SK-N-SH treated with all-trans-retinoic acid at 6 μM for 48 hours (cell line): ENCODE measurements around the gene FXR1.

Experiments used
- ATAC-seq: fragments of 200-7000 bp; cut with Tn5 transposase; 3 replicates; pipeline ENCODE4 v1.9.1; 2020; ENCODE audit warnings: mild to moderate bottlenecking, moderate library complexity
- ARNTL ChIP-seq: fragments of 450-650 bp; formaldehyde crosslinking; IDR thresholded peaks from 2 replicates; pipeline ENCODE4 v1.5.0; 2020; ENCODE audit warnings: low read depth, mild to moderate bottlenecking, moderate library complexity, borderline replicate concordance
- BACH2 ChIP-seq: fragments of 250-450 bp; sonication (Bioruptor Pico); IDR thresholded peaks from 2 replicates; pipeline ENCODE4 v1.9.0; 2021; ENCODE audit warnings: mild to moderate bottlenecking, borderline replicate concordance
- CREB5 ChIP-seq: fragments of 250-450 bp; sonication (Bioruptor Pico); IDR thresholded peaks from 2 replicates; pipeline ENCODE4 v1.5.1; 2020; ENCODE audit warnings: low read depth, mild to moderate bottlenecking, moderate library complexity
- CSRNP3 ChIP-seq: fragments of 250-450 bp; sonication (Bioruptor Pico); IDR thresholded peaks from 2 replicates; pipeline ENCODE4 v1.5.1; 2021; ENCODE audit warnings: mild to moderate bottlenecking, moderate library complexity
- ESRRG ChIP-seq: fragments of 250-450 bp; sonication (Bioruptor Pico); IDR thresholded peaks from 2 replicates; pipeline ENCODE4 v1.6.1; 2021; ENCODE audit warnings: mild to moderate bottlenecking
- GLIS3 ChIP-seq: fragments of 250-450 bp; sonication (Bioruptor Pico); IDR thresholded peaks from 2 replicates; pipeline ENCODE4 v1.5.0; 2020; ENCODE audit warnings: mild to moderate bottlenecking, moderate library complexity
- ISL1 ChIP-seq: fragments of 250-450 bp; sonication (Bioruptor Pico); IDR thresholded peaks from 2 replicates; pipeline ENCODE4 v2.1.2; 2022; ENCODE audit warnings: mild to moderate bottlenecking, moderate library complexity
- OSR1 ChIP-seq: fragments of 250-450 bp; sonication (Bioruptor Pico); IDR thresholded peaks from 2 replicates; pipeline ENCODE4 v1.8.0; 2022; ENCODE audit warnings: moderate library complexity, mild to moderate bottlenecking, inconsistent platforms
- PATZ1 ChIP-seq: fragments of 250-450 bp; sonication (Bioruptor Pico); IDR thresholded peaks from 2 replicates; pipeline ENCODE4 v1.8.0; 2020; ENCODE audit warnings: mild to moderate bottlenecking, moderate library complexity, borderline replicate concordance
- POU6F1 ChIP-seq: fragments of 250-450 bp; sonication (Bioruptor Pico); IDR thresholded peaks from 2 replicates; pipeline ENCODE4 v1.8.0; 2021; ENCODE audit warnings: low read depth, mild to moderate bottlenecking, moderate library complexity, borderline replicate concordance
- PPARA ChIP-seq: fragments of 250-450 bp; sonication (Bioruptor Pico); IDR thresholded peaks from 2 replicates; pipeline ENCODE4 v1.5.0; 2020; ENCODE audit warnings: mild to moderate bottlenecking, borderline replicate concordance
- RARB ChIP-seq: fragments of 250-450 bp; sonication (Bioruptor Pico); IDR thresholded peaks from 2 replicates; pipeline ENCODE4 v1.8.0; 2021; ENCODE audit warnings: mild to moderate bottlenecking, moderate library complexity
- SNAI2 ChIP-seq: fragments of 250-450 bp; sonication (Bioruptor Pico); IDR thresholded peaks from 2 replicates; pipeline ENCODE4 v1.5.0; 2020; ENCODE audit warnings: mild to moderate bottlenecking, moderate library complexity
- TCF4 ChIP-seq: fragments of 250-450 bp; sonication (Bioruptor Pico); IDR thresholded peaks from 2 replicates; pipeline ENCODE4 v1.8.0; 2021; ENCODE audit warnings: mild to moderate bottlenecking, moderate library complexity, borderline replicate concordance
- TOX ChIP-seq: fragments of 250-450 bp; sonication (Bioruptor Pico); IDR thresholded peaks from 2 replicates; pipeline ENCODE4 v1.8.0; 2021; ENCODE audit warnings: mild to moderate bottlenecking, moderate library complexity, borderline replicate concordance
- TSHZ2 ChIP-seq: fragments of 250-450 bp; sonication (Bioruptor Pico); IDR thresholded peaks from 2 replicates; pipeline ENCODE4 v1.5.0; 2020; ENCODE audit warnings: mild to moderate bottlenecking, moderate library complexity
- ZC3H10 ChIP-seq: fragments of 250-450 bp; sonication (Bioruptor Pico); IDR thresholded peaks from 2 replicates; pipeline ENCODE4 v1.5.1; 2021; ENCODE audit warnings: mild to moderate bottlenecking, moderate library complexity
- ZFP3 ChIP-seq: fragments of 250-450 bp; sonication (Bioruptor Pico); IDR thresholded peaks from 2 replicates; pipeline ENCODE4 v1.5.0; 2020; ENCODE audit warnings: mild to moderate bottlenecking, moderate library complexity
- ZFP30 ChIP-seq: fragments of 450-650 bp; formaldehyde crosslinking; IDR thresholded peaks from 2 replicates; pipeline ENCODE4 v1.5.0; 2022; ENCODE audit warnings: mild to moderate bottlenecking, moderate library complexity
- ZNF565 ChIP-seq: fragments of 450-650 bp; formaldehyde crosslinking; conservative IDR thresholded peaks from 2 replicates; pipeline ENCODE4 v1.5.0; 2020; ENCODE audit warnings: low read depth, mild to moderate bottlenecking, moderate library complexity
- ZNF70 ChIP-seq: fragments of 450-650 bp; formaldehyde crosslinking; IDR thresholded peaks from 2 replicates; pipeline ENCODE4 v1.5.0; 2020; ENCODE audit warnings: mild to moderate bottlenecking, moderate library complexity
- ZNF8 ChIP-seq: fragments of 450-650 bp; formaldehyde crosslinking; IDR thresholded peaks from 2 replicates; pipeline ENCODE4 v1.5.0; 2020; ENCODE audit warnings: mild to moderate bottlenecking, moderate library complexity

The FXR1 gene

GRCh38 chr3:180922242-180922641, 9.8 kb downstream of the FXR1 start:
- ATAC-seq = no peak
- no peak for TF ChIP-seq TSHZ2 (CRISPR knock-in tag)
- no peak for TF ChIP-seq ZNF565 (CRISPR knock-in tag)
- TF ChIP-seq ZNF8 (CRISPR knock-in tag) = no peak
- TF ChIP-seq PPARA (CRISPR knock-in tag) = no peak
- TF ChIP-seq TOX = no peak
- no peak for TF ChIP-seq ISL1 (CRISPR knock-in tag)
- TF ChIP-seq OSR1 (CRISPR knock-in tag) = no peak
- no peak for TF ChIP-seq ESRRG (CRISPR knock-in tag)
- TF ChIP-seq TCF4 (CRISPR knock-in tag) = no peak
- TF ChIP-seq BACH2 (CRISPR knock-in tag) = no peak
- no peak for TF ChIP-seq POU6F1 (CRISPR knock-in tag)
- no peak for TF ChIP-seq CSRNP3 (CRISPR knock-in tag)
- no peak for TF ChIP-seq ZFP30 (CRISPR knock-in tag)
- TF ChIP-seq CREB5 (CRISPR knock-in tag) = no peak
- TF ChIP-seq PATZ1 (CRISPR knock-in tag) = no peak
- TF ChIP-seq SNAI2 (CRISPR knock-in tag) = no peak
- TF ChIP-seq ZC3H10 (CRISPR knock-in tag) = no peak
- TF ChIP-seq ARNTL = no peak
- TF ChIP-seq ZNF70 = no peak

- TF ChIP-seq ZFP3 (no peak), ZFP30 (CRISPR knock-in tag) (no peak)
- ATAC-seq = no peak
Measured at GRCh38 chr3:180923561-180923960, 11.1 kb downstream of the FXR1 start.

GRCh38 chr3:180926526-180926925, 14.1 kb downstream of the FXR1 start:
- ATAC-seq = no peak
- TF ChIP-seq ZNF565 (CRISPR knock-in tag) (no peak), RARB (no peak), ARNTL (no peak), CREB5 (CRISPR knock-in tag) (no peak), ZFP3 (no peak), BACH2 (CRISPR knock-in tag) (no peak), PATZ1 (CRISPR knock-in tag) (no peak), TCF4 (CRISPR knock-in tag) (no peak), PPARA (CRISPR knock-in tag) (no peak), ZNF8 (CRISPR knock-in tag) (no peak), TOX (no peak), POU6F1 (CRISPR knock-in tag) (no peak), GLIS3 (CRISPR knock-in tag) (no peak), CSRNP3 (CRISPR knock-in tag) (no peak)
